Measurements from ENCODE around the gene SHROOM3.

Gene SHROOM3

DNA sequence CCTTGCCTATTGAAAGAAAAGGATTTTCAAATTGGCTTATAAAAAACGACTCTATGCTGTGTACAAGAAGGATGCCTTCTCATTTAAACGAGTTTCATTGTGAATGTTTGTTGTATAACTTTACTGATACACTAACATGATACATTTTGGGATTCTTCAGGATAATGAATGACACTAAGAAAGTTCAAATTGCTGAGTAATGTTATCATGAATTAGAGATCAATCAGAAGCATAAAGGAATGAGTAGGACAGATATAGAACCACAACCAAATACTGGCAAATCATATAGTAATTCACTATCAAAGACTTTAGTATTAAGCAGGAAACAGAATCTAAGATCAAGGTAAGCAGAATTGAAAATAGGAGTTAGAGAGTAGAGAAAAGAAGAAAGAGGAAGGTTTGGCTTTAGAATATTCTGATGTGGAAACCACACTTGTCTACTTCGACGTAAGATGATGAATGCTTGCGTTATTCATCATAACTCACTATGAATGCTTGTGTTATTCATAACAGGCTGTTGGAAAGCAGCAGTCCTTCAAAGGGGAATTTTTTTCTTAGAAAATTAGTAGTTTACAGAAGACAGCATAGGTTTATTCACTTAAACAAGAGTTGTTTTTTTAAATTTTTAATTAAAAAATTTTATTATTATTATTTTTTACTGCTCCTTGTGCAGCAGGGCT is 27.4 kb upstream of the SHROOM3 start:
- H3K9me3 ChIP-seq (ENCODE audit: insufficient read depth, low read length): no peaks in the 10 kb centered on the region
- H3K36me3 ChIP-seq (ENCODE audit: low read length): no peaks in the 10 kb centered on the region
- no peaks in the 10 kb centered on the region for H3K9me2 ChIP-seq (replicated peaks; ENCODE audit: insufficient read depth, low read length)
- no peak overlapping the region for H2AFZ ChIP-seq (ENCODE audit: low read depth, low read length, severe bottlenecking)
- TF ChIP-seq EZH2phosphoT487 (conservative IDR thresholded peaks at IDR 0.05; ENCODE audit: low read length): no peak
- TF ChIP-seq, protein P1, sequence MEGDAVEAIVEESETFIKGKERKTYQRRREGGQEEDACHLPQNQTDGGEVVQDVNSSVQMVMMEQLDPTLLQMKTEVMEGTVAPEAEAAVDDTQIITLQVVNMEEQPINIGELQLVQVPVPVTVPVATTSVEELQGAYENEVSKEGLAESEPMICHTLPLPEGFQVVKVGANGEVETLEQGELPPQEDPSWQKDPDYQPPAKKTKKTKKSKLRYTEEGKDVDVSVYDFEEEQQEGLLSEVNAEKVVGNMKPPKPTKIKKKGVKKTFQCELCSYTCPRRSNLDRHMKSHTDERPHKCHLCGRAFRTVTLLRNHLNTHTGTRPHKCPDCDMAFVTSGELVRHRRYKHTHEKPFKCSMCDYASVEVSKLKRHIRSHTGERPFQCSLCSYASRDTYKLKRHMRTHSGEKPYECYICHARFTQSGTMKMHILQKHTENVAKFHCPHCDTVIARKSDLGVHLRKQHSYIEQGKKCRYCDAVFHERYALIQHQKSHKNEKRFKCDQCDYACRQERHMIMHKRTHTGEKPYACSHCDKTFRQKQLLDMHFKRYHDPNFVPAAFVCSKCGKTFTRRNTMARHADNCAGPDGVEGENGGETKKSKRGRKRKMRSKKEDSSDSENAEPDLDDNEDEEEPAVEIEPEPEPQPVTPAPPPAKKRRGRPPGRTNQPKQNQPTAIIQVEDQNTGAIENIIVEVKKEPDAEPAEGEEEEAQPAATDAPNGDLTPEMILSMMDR (IDR thresholded peaks at IDR 0.05; ENCODE audit: insufficient read depth, low read length, poor library complexity, severe bottlenecking): no peak
- H3K4me3 ChIP-seq (ENCODE audit: insufficient read depth, low read length, poor library complexity, severe bottlenecking): no peak overlapping the region
- no peak overlapping the region for H3K4me2 ChIP-seq (ENCODE audit: low read depth, low read length, poor library complexity, severe bottlenecking)
- no peaks in the 10 kb centered on the region for H4K20me1 ChIP-seq (ENCODE audit: low read depth, low read length)
- no peaks in the 10 kb centered on the region for H3K79me2 ChIP-seq (ENCODE audit: insufficient read depth, low read length)
- H3K9ac ChIP-seq (ENCODE audit: low read length): no peak overlapping the region
- H3F3A ChIP-seq (ENCODE audit: insufficient read depth): no peaks in the 10 kb centered on the region
- no peak overlapping the region for H3K27ac ChIP-seq (ENCODE audit: low read depth, low read length)
- H3K27me3 ChIP-seq (ENCODE audit: low read length): no peaks in the 10 kb centered on the region

GRCh38 chr4:76410636-76411035 is 24.4 kb upstream of the SHROOM3 start:
- no peaks in the 10 kb centered on the region for H4K20me1 ChIP-seq (ENCODE audit: low read depth, low read length)
- H3K4me2 ChIP-seq (ENCODE audit: low read depth, low read length, poor library complexity, severe bottlenecking): no peak overlapping the region
- no peaks in the 10 kb centered on the region for H3K9me3 ChIP-seq (ENCODE audit: insufficient read depth, low read length)
- no peak overlapping the region for H3K27ac ChIP-seq (ENCODE audit: low read depth, low read length)
- no peaks in the 10 kb centered on the region for H3K27me3 ChIP-seq (ENCODE audit: low read length)
- H3K9ac ChIP-seq (ENCODE audit: low read length): no peak overlapping the region
- no peaks in the 10 kb centered on the region for H3K36me3 ChIP-seq (ENCODE audit: low read length)
- no peaks in the 10 kb centered on the region for H3K79me2 ChIP-seq (ENCODE audit: insufficient read depth, low read length)
- no peaks in the 10 kb centered on the region for H3F3A ChIP-seq (ENCODE audit: insufficient read depth)
- no peak for TF ChIP-seq EZH2phosphoT487 (conservative IDR thresholded peaks at IDR 0.05; ENCODE audit: low read length)
- TF ChIP-seq, protein P1 (IDR thresholded peaks at IDR 0.05; ENCODE audit: insufficient read depth, low read length, poor library complexity, severe bottlenecking): no peak
- no peak overlapping the region for H3K4me3 ChIP-seq (ENCODE audit: insufficient read depth, low read length, poor library complexity, severe bottlenecking)
- H3K9me2 ChIP-seq (replicated peaks; ENCODE audit: insufficient read depth, low read length): no peaks in the 10 kb centered on the region
- H2AFZ ChIP-seq (ENCODE audit: low read depth, low read length, severe bottlenecking): no peak overlapping the region

- Histone ChIP-seq H3K27ac (ENCODE audit: low read depth, low read length) (no peak overlapping the region), H2AFZ (ENCODE audit: low read depth, low read length, severe bottlenecking) (no peak overlapping the region), H3K9ac (ENCODE audit: low read length) (no peak overlapping the region), H3K27me3 (ENCODE audit: low read length) (no peaks in the 10 kb centered on the region), H3K9me2 (replicated peaks; ENCODE audit: insufficient read depth, low read length) (no peaks in the 10 kb centered on the region), H3K9me3 (ENCODE audit: insufficient read depth, low read length) (no peaks in the 10 kb centered on the region), H4K20me1 (ENCODE audit: low read depth, low read length) (no peaks in the 10 kb centered on the region), H3K79me2 (ENCODE audit: insufficient read depth, low read length) (no peaks in the 10 kb centered on the region), H3K4me3 (ENCODE audit: insufficient read depth, low read length, poor library complexity, severe bottlenecking) (no peak overlapping the region), H3F3A (ENCODE audit: insufficient read depth) (no peaks in the 10 kb centered on the region), H3K4me2 (ENCODE audit: low read depth, low read length, poor library complexity, severe bottlenecking) (no peak overlapping the region), H3K36me3 (ENCODE audit: low read length) (no peaks in the 10 kb centered on the region)
- TF ChIP-seq, protein P1 (IDR thresholded peaks at IDR 0.05; ENCODE audit: insufficient read depth, low read length, poor library complexity, severe bottlenecking): no peak
- no peak for TF ChIP-seq EZH2phosphoT487 (conservative IDR thresholded peaks at IDR 0.05; ENCODE audit: low read length)
These were observed 14.8 kb upstream of the SHROOM3 start for GRCh38 chr4:76420188-76420761.
